Astrocyte (in vitro differentiated cells and primary cell): ENCODE results near the gene FNDC3B.

Experiments used
- CTCF ChIP-seq: IDR thresholded peaks from 2 replicates; pipeline ENCODE4 v1.5.1; 2011; ENCODE audit warnings: low read depth, mild to moderate bottlenecking, inconsistent platforms, low read length, moderate library complexity; ENCODE audit not compliant: insufficient read depth
- EZH2 ChIP-seq: IDR thresholded peaks from 2 replicates; pipeline ENCODE4 v1.6.1; 2012; ENCODE audit warnings: mild to moderate bottlenecking, low read length, inconsistent platforms; ENCODE audit not compliant: insufficient read depth

DNA sequence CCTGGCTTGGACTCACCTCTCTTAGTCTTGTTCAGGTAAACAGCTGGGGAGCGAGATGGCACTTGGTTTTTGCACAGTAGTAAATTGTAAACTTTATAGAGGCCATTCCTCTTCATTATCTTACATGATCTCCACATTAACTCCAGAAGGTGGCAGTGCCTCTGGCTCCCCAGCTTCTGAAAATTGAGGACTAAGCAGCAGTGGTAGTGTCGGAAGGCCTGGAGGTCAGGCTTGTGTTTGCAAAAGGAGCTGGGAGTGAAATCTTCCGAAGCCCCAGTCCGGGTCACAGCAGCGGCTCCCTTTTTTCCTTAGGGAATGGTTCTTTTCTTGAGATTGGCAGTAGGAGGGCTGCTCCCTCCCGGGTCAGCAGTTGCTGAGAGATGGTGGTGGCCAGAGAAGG, 85.7 kb downstream of the FNDC3B start:
- TF ChIP-seq CTCF: no peak
- no peak for TF ChIP-seq EZH2
